Forelimb muscle (tissue), 1 donor: Measurements from ENCODE around the gene KIF12. TPM values are rescaled to one million over a fixed set of nuclear protein-coding genes. Genes with fewer than 3 reads are reported as not detected.

Experiments used
- DNase-seq: peaks from one replicate; pipeline ENCODE4 v3.0.0-alpha.2; 2013; ENCODE audit warnings: low read depth
- polyA plus RNA-seq: library from polyadenylated mRNA; unstranded; fragments of 120-200 nt; gene quantifications from one replicate; pipeline ENCODE4 v1.2.1, GENCODE V29; 2013; ENCODE audit not compliant: insufficient read length

Gene KIF12
- polyA plus RNA-seq, 1 donor = 0.13 TPM

- DNase-seq = no peak
Measured at GRCh38 chr9:114123031-114123977, 24.2 kb upstream of the KIF12 start.

DNA sequence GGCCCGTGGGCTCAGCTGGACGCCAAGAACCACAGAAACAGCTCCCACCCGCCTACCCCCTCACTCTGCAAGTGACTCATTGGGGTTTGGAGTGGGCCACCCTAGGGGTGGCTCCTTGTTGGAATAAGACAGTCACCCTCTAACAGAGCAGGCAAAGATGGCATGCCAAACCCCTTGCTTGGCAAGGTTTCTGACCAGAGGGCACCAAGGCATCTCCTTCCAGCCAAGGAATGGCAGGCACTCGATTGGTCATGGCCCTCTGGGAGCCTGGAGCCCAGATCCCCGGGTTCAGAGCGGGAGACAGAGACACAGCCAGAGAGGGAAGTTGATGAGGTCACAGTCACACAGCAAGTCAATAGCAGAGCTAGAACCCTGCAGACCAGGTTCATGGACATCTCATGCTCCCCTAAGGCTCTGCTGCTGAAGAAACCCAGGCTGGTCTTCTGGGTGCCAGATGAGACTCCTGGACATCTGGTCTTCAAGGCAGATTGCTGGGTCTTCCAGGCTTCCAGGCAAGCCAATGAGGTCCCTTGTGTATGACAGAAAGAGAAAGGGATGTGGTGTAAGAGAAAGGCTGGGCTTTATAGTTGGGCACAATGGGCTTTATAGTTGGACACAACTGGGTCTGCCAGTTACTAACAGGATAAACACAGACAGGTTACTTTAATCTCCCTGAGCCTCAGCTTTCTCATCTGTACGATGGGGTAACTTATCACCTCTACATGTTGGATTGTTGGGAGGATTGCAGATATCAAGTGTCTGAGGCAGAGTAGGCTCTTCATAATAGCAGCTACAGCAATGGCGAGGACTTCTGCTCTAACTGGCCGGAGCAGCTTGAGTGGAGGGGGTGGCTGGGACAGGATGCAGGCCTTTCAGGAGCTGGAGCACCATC, 23.3 kb upstream of the KIF12 start:
- DNase-seq = no peak

DNA sequence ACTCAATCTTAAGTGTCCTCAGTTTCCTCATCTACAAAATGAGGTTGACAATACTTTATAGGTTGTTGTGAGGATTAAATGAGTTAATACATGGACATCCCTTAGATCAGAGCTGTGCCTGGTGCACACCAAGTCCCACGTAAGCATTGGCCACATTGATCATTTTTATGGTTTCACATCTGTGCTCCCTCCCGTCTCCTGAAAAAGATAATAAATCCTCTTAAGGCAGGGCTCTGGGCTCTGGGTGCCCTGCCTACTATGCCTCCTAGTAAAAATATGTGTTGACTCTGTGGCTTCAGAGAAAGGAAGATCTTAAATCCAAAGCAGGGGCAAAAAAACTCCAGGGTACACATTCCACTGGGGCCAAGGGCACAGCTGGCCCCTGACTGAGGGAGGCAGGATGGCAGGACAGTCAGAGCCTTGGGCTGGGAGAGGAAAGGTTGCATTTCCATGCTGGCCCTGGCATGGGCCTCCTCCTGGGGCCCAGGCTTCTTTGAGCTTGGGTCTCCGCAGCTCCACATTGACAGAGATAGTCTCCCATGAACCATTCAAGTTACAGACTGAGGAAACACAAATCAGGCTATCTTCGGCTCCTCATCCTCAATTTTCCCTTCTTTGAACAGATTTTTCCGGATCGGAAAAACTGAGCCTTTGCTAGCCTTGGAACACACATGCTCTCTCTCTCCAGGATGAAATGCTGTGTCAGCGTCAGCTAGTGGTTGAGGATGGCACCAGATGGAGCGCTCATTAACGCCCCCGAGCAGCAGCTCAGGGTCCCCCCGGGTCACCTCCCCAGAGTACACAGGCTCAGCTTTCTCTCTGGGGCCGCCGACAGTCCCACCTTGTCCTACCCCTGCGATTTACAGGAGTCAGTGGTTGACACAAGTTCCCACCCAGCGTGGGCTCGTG, 22.4 kb upstream of the KIF12 start:
- no peak for DNase-seq

DNA sequence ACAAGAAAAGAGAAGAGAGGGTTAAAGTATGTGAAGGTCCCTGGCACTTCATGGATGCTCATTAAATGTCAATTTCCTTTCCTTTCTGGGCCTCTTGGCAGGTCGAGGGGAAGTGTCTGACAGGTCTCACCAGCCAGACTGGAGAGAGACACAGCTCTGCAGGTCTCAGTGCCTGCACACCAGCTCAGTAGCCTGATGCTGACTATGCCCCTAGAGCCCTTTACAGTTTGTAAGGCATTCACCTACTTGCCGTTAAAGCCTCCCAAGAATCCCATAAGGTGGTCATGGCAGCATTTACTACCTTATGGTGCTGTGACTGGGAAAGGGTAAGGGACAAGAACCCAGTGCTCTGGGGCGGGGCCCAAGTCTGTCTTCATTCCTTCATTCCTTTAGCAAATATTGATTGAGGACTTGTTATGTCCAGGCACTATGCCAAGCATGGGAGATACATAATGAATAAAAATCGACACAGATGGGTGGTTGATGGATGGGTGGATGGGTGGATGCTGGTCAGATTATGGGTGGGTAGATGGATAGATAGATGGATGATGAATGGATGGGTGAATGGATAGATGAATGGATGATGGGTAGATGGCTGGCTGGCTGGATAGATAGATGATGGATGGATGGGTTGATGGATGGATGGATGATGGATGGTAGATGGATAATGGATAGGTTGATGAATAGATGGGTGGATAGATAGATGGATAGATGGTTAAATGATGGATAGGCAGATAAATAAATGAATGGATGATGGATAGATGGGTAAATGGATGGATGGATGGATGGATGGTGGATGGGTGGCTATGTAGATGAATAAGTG, 21.3 kb upstream of the KIF12 start:
- no peak for DNase-seq

GRCh38 chr9:114119242-114120191, 20.4 kb upstream of the KIF12 start:
- DNase-seq = no peak

GRCh38 chr9:114117996-114118830, 19.1 kb upstream of the KIF12 start:
- no peak for DNase-seq

DNA sequence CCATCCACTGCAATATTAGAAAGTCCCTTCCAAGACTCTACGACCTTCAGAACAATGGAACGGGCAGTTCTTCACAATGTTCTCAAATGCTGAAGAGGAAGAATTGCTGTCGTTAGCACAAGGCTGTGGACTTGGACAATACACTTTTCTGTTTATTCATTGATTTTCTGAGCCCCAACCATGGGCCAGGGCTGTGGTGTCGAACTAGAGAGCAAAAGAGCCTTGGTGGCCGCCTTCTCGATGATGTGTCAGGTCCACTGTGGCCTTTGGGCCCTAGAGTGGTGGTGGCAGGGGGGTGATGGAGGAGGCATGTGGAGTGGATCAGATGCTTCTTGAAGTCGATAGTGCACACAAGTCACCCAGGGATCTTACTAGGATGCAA, 18.5 kb upstream of the KIF12 start:
- DNase-seq = no peak

- DNase-seq = no peak
Measured at GRCh38 chr9:114116126-114116747, 17.1 kb upstream of the KIF12 start.

DNA sequence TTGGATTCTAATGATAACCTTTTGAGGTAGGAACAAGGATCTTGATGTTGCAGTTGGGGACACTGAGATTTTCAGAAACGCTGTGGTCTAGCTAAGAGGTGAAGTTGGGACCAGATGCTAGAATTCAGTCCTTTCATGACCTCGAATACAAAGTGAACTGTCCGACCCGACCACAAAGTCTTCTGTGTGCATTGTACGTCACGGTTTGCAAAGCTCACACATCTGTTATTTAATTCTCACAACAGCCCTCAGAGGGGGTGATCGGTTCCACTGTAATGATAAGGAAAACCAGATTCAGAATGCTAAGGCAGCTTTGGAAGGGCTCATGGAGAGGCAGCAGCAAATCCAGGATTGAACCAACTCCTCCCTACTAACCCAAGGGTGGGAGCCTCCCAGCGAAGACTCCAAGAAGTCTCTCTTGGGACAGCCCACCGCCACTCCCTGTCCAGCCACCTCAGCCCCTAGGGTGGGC, 16.6 kb upstream of the KIF12 start:
- no peak for DNase-seq

GRCh38 chr9:114114364-114114763, 15.3 kb upstream of the KIF12 start:
- DNase-seq = no peak

- no peak for DNase-seq
Measured at GRCh38 chr9:114112778-114113584, 13.9 kb upstream of the KIF12 start.

DNA sequence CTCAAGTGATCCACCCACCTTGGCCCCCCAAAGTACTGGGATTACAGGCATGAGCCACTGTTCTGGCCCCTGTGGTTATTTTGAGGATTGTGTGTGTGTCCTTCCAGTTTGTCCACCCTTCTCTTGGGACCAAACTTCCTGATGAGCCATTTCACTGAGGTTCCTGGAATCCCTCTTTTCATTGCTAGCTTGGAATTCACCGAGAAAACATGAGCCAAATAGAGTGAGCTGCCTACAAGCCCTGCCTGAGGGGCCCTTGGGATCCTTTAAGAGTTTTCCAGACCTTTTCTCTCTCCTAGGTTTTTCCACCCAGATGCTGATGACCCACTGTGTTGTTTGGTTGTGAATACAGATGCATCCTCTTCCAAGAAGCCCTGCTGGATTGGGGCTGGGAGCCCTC, 13.2 kb upstream of the KIF12 start:
- DNase-seq = no peak

GRCh38 chr9:114110180-114110579, 11.1 kb upstream of the KIF12 start:
- no peak for DNase-seq

DNA sequence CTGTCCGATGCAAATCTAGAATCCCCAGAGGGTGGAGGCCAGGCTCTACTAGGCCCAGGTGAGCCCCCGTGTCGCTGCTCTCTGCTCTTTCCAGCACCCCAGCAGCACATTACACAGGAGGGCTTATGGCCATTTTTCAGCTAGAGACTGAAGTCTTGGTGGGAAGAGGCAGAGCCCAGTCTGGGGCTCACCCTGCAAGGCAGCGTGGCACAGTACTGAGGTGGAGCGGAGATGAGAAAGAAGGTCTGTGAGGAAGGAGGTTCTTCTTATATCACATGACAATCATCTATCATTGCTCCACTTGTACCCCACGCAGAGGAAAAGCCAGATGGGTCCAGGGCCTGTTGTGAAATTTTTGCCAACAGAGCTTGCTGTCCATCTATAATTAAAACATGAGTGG, 10.0 kb upstream of the KIF12 start:
- DNase-seq = no peak

- DNase-seq = no peak
Measured at GRCh38 chr9:114108016-114108833, 9.1 kb upstream of the KIF12 start.

DNA sequence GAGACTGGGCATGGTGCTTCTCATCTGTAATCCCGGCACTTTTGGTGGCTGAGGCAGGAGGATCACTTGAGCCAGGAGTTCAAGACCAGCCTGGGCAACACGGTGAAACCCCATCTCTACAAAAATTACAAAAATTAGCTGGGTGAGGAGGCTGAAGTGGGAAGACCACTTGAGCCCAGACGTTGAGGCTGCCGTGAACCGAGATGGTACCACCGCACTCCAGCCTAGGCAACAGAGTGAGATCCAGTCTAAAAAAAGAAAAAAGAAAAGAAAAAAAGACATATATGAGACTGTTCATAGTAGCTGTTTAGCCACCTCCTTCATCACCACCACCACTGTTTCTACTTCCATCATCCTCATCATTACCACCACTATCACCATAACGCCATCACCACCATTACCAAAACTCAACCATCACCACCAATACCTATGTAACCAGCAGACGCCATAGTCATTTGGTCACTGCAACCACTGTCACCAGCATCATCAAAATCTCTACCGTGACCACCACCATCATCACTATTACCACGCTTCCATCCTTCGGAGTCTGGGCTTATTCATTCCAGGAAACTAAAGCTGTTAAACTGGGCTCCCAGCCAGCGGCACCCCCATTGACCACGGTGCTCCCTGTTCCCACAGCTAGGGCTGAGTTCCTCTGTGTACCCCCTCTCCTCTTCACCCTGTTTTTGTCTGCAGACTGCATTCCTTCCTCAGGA, 8.4 kb upstream of the KIF12 start:
- DNase-seq = no peak
